Glutamatergic neuron (in vitro differentiated cells): ENCODE data around the gene RAPGEF1. TPM values are rescaled to one million over a fixed set of nuclear protein-coding genes. Genes with fewer than 3 reads are reported as not detected.

Experiments used
- DNase-seq: peaks from one replicate; pipeline ENCODE4 v3.0.0; 2022
- H3K27ac Mint-ChIP-seq: one replicate; pipeline ENCODE4 v1.8.0; 2020; ENCODE audit warnings: mild to moderate bottlenecking, mixed read lengths, inconsistent platforms; ENCODE audit not compliant: unreplicated experiment
- H3K27me3 Mint-ChIP-seq: one replicate; pipeline ENCODE4 v1.8.0; 2020; ENCODE audit warnings: mild to moderate bottlenecking, moderate library complexity, mixed read lengths, inconsistent platforms; ENCODE audit not compliant: unreplicated experiment
- H3K36me3 Mint-ChIP-seq: one replicate; pipeline ENCODE4 v1.8.0; 2020; ENCODE audit warnings: mild to moderate bottlenecking, mixed read lengths, inconsistent platforms; ENCODE audit not compliant: unreplicated experiment
- H3K4me1 Mint-ChIP-seq: one replicate; pipeline ENCODE4 v1.8.0; 2020; ENCODE audit warnings: mild to moderate bottlenecking, low read depth, mixed read lengths, inconsistent platforms; ENCODE audit not compliant: unreplicated experiment
- H3K4me3 Mint-ChIP-seq: one replicate; pipeline ENCODE4 v1.8.0; 2020; ENCODE audit warnings: mild to moderate bottlenecking, mixed read lengths, inconsistent platforms; ENCODE audit not compliant: unreplicated experiment
- H3K9me3 Mint-ChIP-seq: one replicate; pipeline ENCODE4 v1.8.0; 2020; ENCODE audit warnings: mild to moderate bottlenecking, moderate library complexity, mixed read lengths, inconsistent platforms; ENCODE audit not compliant: unreplicated experiment
- total RNA-seq: library from RNA; stranded (reverse); fragmentation: NEBNext Ultra II Directional; extraction: Animal tissue kit (Norgen Biotek cat#: 25700); gene quantifications from one replicate; pipeline ENCODE4 v1.2.1, GENCODE V29; 2021; ENCODE audit not compliant: unreplicated experiment
- TF ChIP-seq, protein P1 (sequence below): fragments of 200-600 bp; sonication (generic); IDR thresholded peaks from one replicate; pipeline ENCODE4 v1.5.0; 2021; ENCODE audit not compliant: partially characterized antibody, unreplicated experiment

The RAPGEF1 gene
- total RNA-seq, 1 donor from 2014 or later, result 319 TPM

DNA sequence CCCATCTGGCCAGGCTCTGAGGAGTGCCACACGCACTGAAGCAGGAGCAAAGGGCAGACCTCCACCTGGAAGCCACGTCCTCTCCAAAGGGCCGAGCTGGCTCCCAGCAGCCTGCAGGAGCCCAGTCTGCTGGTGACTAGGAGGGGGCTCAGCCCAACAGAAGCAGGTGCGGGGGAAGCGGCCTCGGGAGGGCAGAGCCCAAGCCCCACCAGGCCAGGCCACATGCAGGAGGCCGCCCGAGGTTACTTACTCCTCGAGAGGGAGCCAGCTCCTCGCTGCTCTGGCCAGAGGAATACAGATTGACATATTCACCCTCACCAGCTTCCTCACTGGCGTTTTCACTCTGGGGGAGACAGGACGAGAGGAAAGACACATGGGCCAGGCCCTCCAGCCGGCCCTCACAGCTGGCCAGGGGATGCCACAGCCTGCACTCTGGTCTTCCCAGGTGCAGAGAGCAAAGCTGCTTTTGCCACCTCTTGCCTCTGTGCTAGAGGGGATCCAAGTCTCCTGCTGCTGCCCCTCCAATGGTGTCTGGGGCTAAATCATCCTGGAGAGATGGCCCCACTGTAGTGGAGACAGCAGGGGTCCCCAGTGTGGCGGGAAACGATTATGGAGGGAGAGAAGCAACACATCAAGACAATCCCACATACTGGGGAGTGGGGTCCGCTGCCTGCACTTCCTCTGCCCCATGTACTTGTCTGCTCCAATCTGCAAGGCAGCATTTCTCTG lies 136.0 kb downstream of the RAPGEF1 start:
- no peak overlapping the region for H3K4me3 Mint-ChIP-seq
- peaks cover 25% of the 10 kb centered on the region for H3K36me3 Mint-ChIP-seq
- peaks cover 33% of the 10 kb centered on the region for H3K4me1 Mint-ChIP-seq
- H3K27me3 Mint-ChIP-seq, result peaks cover 11% of the 10 kb centered on the region
- no peak for DNase-seq
- H3K27ac Mint-ChIP-seq, result peak overlapping the region; percentile 55
- TF ChIP-seq, protein P1, sequence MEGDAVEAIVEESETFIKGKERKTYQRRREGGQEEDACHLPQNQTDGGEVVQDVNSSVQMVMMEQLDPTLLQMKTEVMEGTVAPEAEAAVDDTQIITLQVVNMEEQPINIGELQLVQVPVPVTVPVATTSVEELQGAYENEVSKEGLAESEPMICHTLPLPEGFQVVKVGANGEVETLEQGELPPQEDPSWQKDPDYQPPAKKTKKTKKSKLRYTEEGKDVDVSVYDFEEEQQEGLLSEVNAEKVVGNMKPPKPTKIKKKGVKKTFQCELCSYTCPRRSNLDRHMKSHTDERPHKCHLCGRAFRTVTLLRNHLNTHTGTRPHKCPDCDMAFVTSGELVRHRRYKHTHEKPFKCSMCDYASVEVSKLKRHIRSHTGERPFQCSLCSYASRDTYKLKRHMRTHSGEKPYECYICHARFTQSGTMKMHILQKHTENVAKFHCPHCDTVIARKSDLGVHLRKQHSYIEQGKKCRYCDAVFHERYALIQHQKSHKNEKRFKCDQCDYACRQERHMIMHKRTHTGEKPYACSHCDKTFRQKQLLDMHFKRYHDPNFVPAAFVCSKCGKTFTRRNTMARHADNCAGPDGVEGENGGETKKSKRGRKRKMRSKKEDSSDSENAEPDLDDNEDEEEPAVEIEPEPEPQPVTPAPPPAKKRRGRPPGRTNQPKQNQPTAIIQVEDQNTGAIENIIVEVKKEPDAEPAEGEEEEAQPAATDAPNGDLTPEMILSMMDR, result no peak
- H3K9me3 Mint-ChIP-seq, result peaks cover 10% of the 10 kb centered on the region

DNA sequence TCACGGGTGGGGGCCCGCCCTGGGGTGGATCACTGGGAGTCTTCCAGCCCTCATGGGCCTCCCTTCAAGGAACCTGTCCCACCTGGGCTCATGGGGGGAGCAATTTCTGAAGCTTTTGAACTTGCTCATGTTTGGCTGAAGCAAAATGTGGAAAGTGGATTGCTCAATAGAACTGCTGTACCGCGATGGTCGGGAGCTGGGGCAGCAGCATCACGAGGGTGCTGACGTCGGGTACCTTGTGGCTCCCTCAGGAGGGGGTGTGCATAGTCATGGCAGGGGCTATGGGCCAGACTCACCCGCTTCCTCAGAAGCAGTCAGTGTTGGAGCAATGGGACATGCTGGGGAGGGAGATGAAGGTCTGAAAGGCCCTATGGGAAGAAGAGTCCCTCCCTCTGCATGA lies 136.7 kb downstream of the RAPGEF1 start:
- Mint-ChIP-seq H3K36me3 (peaks cover 25% of the 10 kb centered on the region), H3K4me3 (no peak overlapping the region), H3K4me1 (peaks cover 29% of the 10 kb centered on the region), H3K27ac (peak overlapping the region; percentile 55), H3K9me3 (peaks cover 9% of the 10 kb centered on the region), H3K27me3 (peaks cover 10% of the 10 kb centered on the region)
- no peak for DNase-seq
- TF ChIP-seq, protein P1, result no peak

DNA sequence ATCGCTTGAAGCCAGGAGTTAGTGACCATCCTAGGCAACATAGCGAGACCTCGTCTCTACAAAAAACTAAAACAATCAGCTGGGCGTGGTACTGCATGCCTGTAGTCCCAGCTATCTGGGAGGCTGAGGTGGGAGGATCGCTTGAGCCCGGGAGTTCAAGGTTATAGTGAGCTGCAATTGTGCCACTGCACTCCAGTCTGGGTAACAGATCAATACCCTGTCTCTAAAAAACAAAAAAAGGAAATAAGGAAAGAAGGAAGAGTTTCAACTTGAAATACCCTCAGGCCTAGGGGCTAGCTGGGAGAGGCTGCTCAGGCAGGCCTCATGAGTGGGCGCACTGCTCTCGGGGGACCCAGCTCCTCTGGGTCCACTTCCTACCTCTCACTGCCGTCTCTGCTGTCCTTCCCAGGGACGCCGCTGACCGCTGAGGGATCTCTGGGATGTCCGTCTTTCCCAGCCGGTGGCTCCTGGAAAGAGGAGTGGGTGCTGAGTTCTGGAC lies 138.1 kb downstream of the RAPGEF1 start:
- no peak for DNase-seq
- peaks cover 25% of the 10 kb centered on the region for H3K36me3 Mint-ChIP-seq
- no peak overlapping the region for H3K27ac Mint-ChIP-seq
- peaks cover 11% of the 10 kb centered on the region for H3K9me3 Mint-ChIP-seq
- H3K4me1 Mint-ChIP-seq, result peaks cover 21% of the 10 kb centered on the region
- H3K4me3 Mint-ChIP-seq, result no peak overlapping the region
- TF ChIP-seq, protein P1, result no peak
- H3K27me3 Mint-ChIP-seq, result peaks cover 8% of the 10 kb centered on the region

DNA sequence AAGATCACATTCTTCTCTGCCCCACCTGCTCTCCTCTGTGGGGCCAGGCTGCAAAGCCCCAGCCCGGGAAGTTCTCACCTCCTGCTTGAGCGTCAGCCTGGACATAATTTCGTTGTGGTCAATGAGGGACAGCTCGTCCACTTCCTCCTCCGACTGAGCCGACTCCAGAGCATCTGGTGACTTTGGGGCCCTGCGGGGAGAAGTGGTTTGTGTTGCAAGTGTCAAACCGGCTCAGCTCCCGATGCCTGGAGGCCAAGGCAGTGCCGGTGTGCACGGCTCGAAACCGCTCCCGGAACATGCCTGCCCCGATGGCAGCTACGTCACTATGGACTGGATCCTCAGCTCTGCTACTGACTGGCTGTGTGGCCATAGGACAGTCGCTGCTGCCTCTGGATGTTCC lies 141.8 kb downstream of the RAPGEF1 start:
- TF ChIP-seq, protein P1, result no peak
- Mint-ChIP-seq H3K9me3 (peaks cover 12% of the 10 kb centered on the region), H3K36me3 (peaks cover 19% of the 10 kb centered on the region), H3K4me3 (no peak overlapping the region), H3K27me3 (peaks cover 3% of the 10 kb centered on the region), H3K27ac (peak overlapping the region; percentile 64), H3K4me1 (peaks cover 11% of the 10 kb centered on the region)
- no peak for DNase-seq

DNA sequence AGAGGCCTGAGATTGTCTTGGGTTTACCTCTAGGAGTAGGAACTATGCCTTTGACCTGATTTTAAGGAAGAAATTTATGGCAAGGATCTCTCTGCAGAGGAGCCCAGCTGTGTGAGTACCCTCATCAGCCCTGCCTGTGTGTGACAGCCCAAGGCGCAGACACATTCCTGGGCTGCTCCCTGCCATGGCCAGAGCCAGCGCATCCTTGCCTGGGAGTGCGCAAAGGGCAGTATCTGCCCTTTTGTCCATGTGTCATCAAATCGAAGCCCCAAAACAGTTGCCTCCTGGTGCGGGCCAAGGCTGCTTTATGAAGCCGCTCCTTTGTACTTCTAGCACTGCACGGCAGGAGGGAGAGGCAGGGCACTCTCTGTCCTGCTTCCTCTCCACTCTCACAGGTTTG lies 142.6 kb downstream of the RAPGEF1 start:
- Mint-ChIP-seq H3K27ac (no peak overlapping the region), H3K36me3 (peaks cover 19% of the 10 kb centered on the region), H3K27me3 (peaks cover 3% of the 10 kb centered on the region), H3K4me3 (no peak overlapping the region), H3K4me1 (peaks cover 13% of the 10 kb centered on the region), H3K9me3 (peaks cover 12% of the 10 kb centered on the region)
- TF ChIP-seq, protein P1, result no peak
- no peak for DNase-seq
